ENCODE results near the gene ATP13A2.

ATP13A2 gene

DNA sequence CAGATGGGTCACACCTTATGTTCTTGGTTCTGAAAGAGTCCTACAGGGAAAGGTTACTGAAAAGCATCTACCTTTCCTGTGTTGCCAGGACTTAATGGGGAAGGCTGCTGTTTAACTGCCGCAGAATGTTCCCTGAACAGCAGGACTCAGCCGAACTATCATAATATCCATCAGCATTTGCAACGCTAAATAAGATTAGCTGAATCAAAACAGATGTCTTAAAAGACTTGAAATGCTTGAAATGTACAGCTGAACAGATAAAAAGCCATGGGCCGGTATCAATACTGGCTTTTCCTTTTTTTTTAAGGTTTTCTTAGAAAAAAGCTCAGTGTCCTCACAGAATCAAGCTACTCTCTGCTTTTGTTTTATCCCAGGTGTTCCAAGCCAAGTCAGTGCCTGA is 19.7 kb upstream of the ATP13A2 start:
- no peak for DNase-seq (ENCODE audit: low read depth in 2 of 2)

DNA sequence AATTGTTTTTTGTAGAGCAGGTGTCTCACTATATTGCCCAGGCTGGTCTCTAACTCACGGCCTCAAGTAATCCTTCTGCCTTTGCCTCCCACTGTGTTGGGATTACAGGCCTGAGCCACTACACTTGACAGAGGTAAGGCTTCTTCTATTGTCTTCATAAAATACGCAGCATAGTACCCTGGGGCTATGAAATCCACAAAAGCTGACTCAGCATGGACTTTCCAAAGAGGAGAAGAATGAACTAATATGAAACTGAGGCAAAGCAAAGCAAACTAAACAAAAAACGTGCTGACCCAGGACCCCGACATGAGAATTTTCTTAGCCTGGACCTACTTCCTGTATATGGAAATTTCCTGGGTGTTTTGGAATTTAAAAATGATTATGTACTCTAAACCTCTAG is 18.5 kb upstream of the ATP13A2 start:
- no peak for DNase-seq (ENCODE audit: low read depth in 2 of 2)

DNA sequence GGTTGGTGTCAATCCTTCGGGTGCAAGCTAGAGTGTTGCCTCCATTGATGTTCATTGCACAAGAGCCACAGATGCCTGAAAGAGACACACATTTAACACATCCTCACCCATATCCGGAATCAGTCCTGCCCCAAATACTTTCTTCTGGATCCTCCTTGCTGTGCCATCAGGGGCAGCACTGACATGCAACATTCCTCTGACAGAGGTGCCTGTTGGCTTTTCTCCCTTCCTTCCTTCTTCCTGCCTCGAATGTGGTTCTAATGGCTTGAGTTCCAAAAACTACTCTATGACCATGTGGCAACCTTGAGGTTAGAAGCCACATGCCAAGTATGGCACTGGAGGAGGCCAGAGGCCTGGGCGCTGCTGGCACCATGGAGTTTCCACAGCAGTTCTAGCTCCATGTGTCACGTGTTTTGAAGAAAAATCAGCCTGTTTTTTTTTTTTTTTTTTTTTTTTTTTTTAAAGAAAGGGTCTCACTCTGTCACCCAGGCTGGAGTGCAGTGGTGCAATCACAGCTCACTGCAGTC is 17.0 kb upstream of the ATP13A2 start:
- no peak for DNase-seq (ENCODE audit: low read depth in 2 of 2)

DNA sequence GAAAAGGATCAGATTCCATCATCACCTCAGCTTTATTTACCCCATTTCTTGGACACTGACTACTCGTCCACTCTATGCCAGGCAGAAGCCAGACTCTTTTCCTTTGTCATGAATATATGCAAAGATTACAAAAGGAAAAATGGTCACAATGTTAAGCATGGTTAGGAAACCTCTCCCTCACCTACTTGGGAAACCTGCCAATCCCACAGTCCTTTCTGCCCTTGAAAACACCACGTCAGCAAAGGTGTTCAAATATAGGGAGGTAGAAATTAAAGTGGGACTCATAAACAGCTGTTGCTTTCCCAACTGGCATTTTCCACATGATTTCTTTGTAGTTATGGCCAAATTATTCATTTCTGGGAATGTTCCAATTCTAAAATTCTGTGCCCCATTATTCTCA is 16.2 kb upstream of the ATP13A2 start:
- DNase-seq (ENCODE audit: low read depth in 2 of 2): no peak

DNA sequence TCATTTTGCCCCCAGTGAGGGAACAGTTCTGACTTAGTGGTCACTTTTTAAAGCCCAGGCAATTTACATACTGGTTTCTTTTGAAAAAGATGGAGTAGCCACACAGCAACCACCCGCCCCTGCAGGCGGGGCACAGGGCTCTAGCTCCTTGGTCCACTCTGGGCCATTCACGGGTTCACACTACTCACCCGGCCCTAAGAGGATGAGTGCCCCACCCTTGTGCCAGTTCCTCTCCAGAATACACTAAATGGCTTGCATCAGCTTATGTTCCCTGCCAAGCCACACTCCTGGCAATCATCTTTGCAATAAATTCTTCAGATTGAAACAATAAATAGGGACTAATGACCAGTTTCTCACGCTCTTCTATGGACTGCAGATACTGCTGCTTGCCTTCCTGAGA is 15.7 kb upstream of the ATP13A2 start:
- no peak for DNase-seq (ENCODE audit: low read depth in 2 of 2)

DNA sequence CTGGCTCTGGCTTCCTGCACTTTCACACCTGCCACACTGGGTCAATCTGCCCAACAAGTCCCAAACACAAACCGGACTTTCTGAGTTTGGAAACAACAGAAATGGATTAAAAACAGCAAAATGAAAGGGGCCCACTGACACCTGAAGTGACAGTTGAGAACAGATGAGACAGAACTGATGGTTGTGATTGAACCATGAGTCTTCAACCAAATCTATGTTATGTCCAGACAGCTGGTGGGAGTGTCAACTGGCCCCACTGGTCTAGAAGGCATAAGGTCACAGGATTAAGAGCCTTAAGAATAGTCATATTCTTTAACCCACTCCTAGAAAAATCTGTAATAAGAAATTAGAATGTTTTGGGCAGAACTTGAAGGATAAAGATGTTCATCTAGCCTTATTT is 13.0 kb upstream of the ATP13A2 start:
- no peak for DNase-seq (ENCODE audit: low read depth in 2 of 2)

DNA sequence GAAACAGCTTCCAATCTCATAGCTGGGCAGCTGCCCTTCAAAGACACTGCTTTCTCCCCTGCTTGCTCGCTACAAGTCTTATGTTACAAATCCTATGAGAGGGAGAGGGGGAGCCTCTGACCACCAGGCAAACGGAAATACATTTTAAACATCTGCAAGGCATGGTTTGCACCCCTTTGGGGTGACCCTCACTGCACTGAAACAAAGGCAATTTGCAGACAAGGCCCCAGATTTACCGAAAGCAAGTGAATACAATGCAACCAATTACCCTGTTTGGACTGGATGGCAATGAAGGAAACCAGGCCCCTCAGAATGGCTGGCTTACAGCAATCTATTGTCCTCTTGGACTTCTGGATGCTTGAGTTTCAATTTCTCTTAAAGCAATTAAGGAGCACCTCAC is 11.8 kb upstream of the ATP13A2 start:
- no peak for DNase-seq (ENCODE audit: low read depth in 2 of 2)

DNA sequence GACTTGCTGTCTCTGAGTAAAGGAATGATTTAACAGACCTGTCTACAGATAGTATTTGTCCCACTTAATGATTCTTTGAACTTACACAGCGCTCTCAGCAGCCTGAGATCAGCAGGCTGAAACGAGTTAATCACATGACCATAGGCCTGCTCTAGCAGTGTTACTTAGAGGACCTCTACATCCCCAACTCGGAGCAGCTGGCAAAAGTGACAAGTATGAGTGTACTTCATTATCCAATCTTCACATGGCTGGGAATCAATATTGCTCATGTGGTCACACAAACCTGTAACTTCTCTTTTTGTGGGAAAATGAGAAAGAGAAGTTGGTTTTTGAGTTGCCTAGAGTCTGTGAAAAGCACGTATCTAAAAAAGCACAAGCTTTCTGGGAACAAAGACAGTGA is 11.4 kb upstream of the ATP13A2 start:
- DNase-seq (ENCODE audit: low read depth in 2 of 2): no peak

DNA sequence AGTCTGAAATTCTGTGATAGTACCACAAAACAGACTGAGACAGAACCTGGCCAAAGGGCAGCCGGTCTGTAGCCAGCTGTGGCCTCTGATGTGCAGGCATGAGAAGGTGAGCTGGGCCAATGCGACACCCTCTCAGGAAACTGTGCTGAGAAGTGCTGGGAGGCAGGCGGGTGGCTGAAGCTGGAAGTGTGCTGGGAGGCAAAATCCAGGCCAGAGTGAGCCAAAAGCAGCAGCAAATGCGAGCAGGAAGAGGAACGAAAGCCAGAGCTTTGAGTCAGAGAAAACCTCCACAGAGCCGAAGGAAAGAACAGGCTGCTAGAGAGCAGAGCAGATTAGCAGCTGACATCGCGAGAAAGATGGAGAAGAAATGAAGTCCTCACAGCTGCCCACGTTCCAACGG is 10.2 kb upstream of the ATP13A2 start:
- no peak for DNase-seq (ENCODE audit: low read depth in 2 of 2)

DNA sequence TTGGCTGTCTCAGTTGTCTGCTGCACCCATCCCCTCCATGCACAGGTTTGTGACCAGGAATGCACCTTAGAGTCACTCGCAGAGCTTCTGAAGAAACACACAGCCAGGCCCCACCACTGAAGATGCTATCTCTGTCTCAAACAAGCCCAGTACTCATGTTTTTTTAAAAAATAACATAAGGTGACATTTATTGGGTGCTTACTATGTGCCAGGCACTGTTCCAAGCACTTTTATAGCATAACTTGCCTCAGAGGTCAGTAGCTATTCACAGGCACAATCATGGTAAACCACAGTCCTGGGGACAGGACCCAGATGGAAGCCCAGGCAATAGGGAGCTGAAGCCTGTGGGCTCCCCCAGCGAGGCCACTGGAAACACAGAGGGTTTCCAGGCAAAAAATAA is 8.8 kb upstream of the ATP13A2 start:
- DNase-seq (ENCODE audit: low read depth in 2 of 2): no peak

DNA sequence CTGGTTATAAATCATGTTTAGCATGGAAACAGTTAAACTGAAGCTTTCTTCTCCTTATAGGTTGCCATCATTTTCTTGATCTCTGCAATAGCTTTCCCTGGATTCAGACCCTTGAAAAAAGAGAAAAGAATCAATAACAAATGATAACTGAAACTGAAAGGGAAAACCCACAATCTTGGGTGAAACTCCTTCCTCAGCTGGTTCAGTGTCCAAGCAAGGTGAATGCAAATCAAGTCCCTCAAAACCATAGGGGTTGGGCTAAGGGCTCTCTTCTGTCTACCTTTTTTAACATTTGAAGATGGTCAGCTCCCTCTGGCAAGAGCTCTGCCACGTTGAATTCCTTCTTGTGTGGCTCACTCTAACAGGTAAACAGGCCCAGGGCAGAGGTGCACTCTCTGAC is 7.1 kb upstream of the ATP13A2 start:
- DNase-seq (ENCODE audit: low read depth in 2 of 2): no peak

DNA sequence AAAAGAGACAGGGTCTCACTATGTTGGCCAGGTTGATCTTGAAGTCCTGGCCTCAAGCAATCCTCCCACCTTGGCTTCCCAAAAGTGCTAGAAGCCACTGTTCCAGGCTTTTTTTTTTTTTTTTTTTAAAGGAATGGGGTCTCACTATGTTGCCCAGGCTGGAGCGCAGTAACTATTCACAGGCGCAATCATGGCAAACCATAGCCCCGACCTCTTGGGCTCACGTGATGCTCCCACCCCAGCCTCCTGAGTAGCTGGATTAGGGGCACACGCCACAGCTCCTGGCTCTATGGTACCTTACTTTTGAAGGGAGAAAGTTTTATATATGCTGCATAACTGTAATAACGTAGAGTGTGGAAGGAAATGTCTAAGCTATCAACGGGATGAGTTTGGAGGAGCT is 5.7 kb upstream of the ATP13A2 start:
- DNase-seq (ENCODE audit: low read depth in 2 of 2): no peak

DNA sequence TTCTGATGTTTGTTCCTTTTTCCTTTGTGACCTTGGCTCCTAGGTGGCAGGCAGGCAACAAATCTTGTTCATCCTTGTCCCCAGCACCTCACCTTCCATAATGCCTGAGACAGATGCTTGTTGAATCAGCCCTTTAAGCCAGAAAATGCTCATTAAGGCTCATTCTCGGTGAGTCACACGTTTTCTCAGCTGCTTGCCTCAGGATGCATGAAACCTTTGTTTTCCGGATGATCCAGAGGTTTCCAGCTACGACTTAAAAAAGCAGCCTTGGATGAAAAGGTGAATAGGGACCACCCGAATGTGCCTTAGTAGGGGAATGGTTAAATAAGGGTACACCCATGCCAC is 4.6 kb upstream of the ATP13A2 start:
- no peak for DNase-seq (ENCODE audit: low read depth in 2 of 2)

DNA sequence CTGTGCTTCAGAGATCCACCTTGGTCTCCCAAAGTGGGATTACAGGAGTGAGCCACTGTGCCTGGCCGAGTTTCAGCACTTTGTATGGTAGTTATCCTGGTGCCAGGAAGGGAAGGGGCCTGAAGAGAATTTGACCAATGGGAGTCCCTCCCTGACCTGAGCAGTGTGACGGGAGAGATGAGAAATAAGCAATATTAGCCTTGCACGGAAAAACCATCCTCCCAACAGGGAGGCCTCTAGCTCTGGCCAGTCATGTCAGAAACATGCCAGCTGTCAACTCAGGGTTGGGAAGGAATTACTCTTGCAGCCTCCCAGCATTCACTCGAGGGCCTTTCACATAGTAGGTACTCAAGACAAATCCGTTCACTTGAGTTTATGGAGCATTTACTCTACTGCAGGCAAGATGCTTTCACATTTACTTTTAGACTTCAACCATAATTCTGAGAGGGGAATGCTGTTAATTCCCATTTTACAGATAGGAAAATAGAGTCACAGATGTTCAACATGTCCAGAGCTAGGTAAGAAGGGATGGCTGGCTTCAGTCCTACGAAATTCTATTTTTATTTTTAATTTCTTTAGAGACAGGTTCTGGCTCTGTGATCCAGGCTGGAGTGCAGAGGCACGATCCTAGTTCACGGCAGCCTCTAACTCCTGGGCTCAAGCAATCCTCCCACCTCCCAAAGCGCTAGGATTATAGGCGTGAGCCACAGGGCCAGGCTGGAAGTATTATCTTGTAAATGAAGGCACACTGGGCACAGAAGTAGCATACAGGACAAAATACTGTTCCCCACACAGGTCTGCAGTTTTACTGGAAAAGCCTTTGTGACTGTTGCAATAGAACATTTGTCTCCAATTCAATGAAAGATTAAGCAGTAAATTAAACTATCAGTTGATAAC is 3.2 kb upstream of the ATP13A2 start:
- no peak for DNase-seq (ENCODE audit: low read depth in 2 of 2)

DNA sequence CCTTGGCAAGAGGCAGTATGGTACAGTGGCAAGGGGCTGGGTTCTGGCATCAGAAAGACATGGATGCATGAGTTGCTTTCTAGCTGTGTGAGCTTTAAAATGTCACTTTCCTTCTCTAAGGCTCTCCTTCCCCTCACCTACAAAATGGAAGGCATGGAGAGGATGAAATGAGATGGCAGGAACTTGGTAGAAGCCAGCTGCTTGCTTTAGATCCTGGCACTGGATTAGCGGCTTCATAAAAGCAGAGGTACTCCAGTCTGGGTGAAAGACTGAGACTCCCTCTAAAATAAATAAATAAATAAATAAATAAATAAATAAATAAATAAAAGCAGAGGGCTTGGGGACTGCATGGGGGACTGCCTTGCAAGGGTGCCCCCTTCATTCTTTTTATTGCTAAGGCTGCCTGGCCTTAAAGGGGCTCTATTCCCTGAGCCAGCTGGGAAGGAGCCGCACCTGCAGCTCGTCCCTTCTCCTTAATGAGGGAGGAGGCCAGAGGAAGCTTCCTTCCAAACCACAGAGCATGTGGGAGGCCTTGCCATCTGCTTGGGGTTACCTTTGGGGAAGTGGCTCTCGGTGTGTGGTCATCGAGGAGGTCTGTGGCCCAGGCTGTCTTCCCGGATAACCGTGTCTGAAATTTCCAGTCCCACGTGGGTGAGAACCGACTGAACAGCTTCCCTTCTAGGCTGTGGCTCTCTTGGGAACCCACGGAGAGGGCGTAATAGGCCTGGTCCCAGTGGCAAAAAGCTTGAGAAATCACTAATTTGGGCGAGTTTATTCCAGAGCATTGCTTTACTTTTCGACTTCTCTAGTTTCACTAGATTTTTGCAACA is 2.0 kb upstream of the ATP13A2 start:
- DNase-seq (ENCODE audit: low read depth in 2 of 2): no peak

DNA sequence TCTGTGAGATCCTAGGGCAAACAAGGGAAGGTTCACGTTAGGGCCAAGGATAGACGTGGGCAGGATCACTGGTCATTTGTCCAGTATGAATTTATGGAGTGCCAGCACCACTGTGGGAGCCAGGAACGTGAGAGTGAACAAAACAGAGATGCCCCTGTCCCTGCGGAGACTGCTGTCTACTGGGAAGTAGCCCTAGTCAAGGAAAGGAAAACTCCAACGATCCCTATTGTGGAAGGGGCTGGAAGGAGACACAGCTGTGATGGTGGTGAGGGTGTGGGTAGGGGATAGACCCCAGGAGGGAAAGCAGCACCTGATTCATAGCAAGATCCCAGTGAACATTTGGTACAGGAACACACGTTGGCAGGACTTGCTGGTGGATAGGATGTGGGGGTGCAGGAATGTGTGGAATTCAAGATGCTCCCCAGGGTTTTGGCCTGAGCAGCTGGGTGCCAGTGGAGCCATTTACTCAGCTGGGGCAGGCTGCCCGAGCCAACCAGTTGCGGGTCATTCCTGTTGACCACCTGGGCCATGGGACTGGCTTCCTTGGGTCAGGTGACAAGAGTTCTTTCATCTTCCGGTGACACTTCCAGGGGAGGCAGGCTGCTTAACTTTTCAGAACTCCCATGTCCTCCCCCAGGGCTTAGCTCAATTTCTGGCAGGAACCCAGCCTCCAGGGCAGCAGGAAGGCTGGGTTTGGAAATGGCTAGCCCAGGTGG is 1.2 kb upstream of the ATP13A2 start:
- no peak for DNase-seq (ENCODE audit: low read depth in 2 of 2)

DNA sequence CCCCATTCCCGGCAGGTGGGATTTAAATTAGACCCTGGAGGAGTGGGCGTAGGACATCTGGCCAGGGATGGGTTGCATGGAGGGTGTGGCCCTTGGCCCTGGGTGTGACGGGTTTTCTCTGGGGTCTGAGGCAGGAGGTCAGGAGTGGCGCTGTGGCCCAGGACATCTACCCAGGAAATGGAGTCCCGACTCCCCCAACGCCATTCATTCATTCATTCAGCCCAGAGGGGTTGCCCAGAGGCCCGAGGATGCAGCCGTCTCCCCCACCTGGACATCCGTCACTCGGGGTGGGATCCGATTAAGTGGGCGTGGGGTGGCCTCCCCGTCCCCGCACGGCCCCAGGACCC is 663 bp downstream of the ATP13A2 start:
- no peak for DNase-seq (ENCODE audit: low read depth in 2 of 2)

DNA sequence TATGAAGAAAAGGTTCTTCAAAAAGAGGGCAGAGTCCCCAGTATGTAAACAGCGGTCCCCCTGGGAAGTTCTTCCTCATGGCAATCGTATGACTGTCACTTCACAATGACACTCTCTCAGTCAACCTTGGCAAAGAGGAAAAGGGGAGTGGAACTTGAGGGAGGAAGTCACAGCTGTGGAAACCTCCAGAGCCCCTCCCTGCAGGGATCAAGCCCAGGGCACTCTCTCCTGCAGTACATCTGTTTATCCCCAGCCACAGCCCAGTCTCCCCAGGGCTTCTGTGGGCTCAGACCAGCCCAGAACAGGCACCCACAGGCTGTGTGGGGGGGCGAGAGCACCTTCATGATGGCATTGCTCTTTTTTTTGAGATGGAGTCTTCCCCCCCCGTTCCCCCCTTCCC is 2.0 kb downstream of the ATP13A2 start:
- no peak for DNase-seq (ENCODE audit: low read depth in 2 of 2)

DNA sequence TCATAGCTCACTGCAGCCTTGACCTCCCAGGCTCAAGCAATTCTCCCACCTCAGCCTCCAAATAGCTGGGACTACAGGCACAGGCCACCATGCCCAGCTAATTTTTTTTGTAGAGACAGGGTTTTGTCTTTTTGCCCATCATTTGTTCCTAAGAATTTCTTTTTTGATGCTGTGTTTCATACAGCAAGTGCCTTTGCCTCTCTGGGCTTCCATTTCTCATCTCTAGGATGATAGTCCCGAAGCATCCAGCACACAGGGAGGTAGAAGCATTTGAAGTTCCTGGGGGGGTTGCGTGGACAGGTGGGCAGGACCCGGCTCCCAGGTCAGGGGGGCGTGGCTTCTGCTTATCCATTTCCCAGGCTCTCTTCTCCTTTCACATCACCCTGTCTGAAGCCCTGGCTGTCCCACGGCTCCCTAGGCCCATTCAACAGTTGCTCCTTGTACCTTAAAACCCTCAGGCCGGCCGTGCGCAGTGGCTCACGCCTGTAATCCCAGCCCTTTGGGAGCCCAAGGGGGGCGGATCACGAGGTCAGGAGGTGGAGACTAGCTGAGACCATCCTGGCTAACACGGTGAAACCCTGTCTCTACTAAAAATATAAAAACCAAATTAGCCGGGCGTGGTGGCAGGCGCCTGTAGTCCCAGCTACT is 3.4 kb downstream of the ATP13A2 start:
- DNase-seq (ENCODE audit: low read depth in 2 of 2): no peak

DNA sequence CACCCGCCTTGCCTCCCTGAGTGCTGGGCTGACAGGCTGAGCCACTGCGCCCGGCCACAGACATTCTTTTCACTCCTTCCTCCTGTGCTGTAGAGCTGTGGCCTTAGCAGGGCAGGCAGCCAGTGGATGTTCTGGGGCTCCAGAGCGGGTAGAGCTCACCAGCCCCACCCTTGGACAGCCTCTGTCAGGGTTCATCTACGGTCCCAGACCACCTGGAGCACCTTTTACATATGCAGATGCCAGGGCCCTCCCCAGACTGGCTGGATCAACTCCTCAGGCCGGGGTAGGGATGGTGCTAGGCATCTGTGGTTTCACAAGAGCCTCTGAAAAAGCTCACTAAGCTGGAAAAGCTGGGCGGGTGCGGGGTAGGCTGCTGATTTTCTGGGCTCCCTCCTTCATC is 4.6 kb downstream of the ATP13A2 start:
- DNase-seq (ENCODE audit: low read depth in 2 of 2): no peak

DNA sequence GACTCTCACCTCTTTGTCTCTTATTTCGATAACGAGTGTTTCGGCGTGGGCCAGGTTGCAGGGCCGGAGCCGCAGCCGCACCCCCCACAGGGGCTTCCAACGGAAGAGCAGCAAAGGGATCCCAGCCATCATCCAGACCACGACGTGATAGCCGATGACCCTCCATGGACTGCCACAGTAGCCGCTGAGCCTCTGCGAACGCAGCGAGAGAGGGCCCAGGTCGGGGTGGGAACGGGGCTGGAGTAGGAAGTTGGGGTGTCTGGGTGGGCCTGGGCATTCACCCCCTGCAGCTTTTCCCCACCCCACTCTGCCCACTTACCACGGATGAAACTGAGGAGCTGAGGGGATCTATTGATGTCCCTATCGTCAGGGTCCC is 6.4 kb downstream of the ATP13A2 start:
- DNase-seq (ENCODE audit: low read depth in 2 of 2): no peak

Measured in stimulated activated CD8-positive, alpha-beta memory T cell treated with anti-CD3 and anti-CD28 coated beads, Interleukin-7, amount 100 ng/mL, for 1 hour (primary cell).